HG02623 (cell line): ENCODE results near the gene SV2A.
"Not testable (repeated sequence)": the region's sequence is repeated elsewhere in the genome, so short reads cannot be mapped to it uniquely, and the experiment has no call there.

Experiments used
- ATAC-seq: cut with Tn5 transposase; IDR thresholded peaks from one replicate; pipeline ENCODE4 v1.9.1; 2021; ENCODE audit warnings: moderate library complexity; ENCODE audit not compliant: unreplicated experiment

SV2A gene, protein sequence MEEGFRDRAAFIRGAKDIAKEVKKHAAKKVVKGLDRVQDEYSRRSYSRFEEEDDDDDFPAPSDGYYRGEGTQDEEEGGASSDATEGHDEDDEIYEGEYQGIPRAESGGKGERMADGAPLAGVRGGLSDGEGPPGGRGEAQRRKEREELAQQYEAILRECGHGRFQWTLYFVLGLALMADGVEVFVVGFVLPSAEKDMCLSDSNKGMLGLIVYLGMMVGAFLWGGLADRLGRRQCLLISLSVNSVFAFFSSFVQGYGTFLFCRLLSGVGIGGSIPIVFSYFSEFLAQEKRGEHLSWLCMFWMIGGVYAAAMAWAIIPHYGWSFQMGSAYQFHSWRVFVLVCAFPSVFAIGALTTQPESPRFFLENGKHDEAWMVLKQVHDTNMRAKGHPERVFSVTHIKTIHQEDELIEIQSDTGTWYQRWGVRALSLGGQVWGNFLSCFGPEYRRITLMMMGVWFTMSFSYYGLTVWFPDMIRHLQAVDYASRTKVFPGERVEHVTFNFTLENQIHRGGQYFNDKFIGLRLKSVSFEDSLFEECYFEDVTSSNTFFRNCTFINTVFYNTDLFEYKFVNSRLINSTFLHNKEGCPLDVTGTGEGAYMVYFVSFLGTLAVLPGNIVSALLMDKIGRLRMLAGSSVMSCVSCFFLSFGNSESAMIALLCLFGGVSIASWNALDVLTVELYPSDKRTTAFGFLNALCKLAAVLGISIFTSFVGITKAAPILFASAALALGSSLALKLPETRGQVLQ

DNA sequence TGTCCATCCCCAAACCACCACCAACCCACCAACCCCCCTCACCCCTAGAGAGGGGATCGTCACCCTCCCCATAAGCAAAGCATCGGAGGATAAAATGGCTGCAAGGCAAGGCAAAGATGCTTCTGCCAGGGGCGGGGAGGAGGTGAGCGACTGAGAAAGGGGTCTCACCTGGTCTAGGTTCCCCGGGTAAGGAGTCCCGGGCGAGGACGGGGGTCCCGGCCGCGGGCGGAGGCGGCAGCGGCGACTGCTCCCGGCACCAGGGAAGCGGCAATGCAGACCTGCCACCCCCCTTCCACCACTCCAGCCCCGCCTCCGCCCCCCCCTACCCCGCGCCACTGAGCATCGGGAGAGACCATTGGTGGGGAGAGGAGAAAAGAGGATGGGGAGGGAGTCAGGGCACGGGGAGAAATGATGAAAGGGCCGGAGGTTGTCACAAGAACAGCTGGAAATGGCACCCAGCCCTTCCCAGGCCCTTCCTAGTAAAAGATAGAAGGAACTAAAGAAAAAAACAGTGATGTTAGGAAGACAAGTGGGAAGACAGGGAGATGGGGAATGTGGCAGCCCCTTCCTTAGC, at the start of gene SV2A:
Gene SV2A, minus strand, starts transcription at position 274 of the 574 bp plus-strand sequence. CDS start 4,004 bp downstream, outside the sequence.
- ATAC-seq = no peak

DNA sequence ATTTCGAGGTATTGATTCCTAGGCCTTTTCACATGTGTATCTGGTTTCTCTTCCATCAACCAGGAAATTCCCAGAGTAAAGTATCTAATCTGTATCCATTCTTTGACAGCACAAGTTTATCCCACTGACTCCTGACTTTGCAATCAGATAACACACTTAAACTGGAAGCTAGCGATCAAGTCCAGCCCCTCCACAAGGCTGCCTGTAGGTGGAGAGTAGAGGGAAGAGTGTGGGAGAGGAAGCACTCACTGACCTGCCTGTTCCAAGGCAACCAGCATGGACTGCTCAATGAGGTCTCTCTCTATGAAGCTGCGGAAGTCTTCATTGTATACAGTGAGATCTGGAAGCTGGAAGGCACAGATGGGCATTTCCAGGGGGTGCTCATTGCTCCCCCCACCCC, 49.4 kb upstream of the SV2A start:
- ATAC-seq = no peak

DNA sequence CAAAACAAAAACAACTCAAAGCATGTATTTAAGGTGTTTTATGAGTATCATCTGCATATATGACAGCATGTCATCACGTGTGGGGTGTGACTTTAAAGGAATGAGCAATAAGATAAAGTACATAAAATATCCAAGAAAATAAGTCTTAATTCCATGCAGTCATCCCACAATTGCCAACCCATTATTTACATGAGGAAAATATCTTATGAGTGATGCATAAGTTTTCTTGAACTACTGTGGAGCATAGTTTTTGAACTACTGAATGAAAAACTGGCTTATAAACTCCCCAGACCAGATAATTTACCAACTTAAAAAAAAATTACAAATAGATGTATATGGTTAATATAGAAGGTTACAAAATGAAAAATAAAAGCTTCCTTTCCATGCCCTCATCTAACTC, 48.8 kb upstream of the SV2A start:
- ATAC-seq = no peak

DNA sequence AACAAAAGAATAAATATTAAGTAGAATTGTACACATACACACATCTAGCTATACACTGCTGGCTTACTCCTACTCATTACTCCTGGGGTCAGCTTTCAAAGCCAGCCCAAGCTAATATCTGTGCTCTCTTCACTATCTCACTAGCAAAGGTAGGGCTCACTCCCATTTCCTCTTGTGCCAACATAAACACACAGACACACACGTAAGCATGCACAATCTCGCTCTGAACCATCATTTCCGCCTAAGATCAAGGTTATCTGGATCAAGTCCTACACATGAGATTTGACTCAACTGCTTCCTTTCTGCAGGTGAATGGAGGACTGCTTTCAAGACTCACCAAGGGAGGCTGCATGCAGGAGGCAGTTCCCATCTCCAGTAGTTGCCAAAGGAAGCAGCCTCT, 47.8 kb upstream of the SV2A start:
- no peak for ATAC-seq

DNA sequence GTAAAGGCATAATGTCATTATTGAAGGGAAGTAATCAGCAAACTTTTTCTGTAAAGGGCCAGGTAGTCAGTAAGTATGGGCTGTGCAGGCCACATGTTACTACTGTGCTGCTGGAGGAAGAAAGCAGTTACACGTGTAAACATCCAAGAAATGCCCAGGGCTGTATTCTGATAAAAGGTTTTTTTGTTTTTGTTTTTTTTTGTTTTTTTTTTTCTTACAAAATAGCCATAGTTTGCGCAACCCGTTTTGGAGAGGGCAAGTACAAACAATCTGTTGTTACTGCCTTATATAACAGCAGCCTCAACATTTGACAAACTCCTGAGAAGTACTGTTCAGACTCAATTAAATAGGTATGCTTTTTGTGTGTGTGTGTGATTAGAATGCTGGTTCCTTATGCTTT, 45.7 kb upstream of the SV2A start:
- ATAC-seq = no peak

DNA sequence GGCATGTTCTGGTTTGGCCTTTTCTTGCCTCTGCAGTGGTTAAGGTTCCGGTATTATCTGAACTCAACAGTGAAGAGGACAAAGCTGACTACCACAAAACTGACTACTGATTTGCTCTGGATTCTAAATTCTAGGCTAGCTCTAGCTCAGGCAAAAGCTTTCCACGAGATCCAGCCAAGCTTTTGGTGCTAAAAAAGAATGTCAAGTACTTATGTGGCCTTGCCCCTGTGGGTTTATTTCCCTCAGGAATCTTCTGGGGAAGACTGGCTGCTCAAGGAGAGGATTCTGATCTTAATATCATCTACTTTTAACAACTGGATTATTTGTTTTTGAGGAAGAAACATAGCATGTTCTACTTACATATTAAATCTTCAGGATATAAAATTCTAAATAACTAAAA, 45.1 kb upstream of the SV2A start:
- ATAC-seq = no peak

DNA sequence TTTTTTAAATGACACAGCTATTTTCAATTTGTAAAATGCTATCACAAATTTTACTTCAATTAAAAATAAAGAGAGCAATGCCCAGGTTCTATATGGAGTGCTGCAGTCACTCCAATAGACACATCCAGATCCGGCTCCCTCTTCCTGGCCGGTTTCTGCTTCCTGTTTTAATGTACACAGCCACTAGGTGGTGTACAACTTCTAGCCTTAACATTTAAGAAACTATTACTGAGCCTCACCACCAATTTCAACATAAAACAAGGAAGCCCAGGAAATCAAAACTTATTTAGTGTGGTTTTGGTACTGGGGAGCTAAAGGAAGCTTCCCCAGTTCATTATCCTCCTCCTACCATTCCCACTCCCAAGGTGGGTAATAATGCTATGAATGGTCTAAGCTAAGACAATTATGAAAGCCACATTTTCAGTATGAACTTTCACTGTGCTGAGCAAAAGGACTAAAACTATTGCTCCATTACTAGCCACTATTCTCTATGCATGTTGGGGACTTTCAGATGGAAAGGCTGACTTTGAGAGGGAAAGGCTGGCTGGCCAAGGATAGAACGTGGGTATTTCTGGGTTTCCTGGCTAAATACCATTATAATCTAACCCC, 44.5 kb upstream of the SV2A start:
- no peak for ATAC-seq

DNA sequence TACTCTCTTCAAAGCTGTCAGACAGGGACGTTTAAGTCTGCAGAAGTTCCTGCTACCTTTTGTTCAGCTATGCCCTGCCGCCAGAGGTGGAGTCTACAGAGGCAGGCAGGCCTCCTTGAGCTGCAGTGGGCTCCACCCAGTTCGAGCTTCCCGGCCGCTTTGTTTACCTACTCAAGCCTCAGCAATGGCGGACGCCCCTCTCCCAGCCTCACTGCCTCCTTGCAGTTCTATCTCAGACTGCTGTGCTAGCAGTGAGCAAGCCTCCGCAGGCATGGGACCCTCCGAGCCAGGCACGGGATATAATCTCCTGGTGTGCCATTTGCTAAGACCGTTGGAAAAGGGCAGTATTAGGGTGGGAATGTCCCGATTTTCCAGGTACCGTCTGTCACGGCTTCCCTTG, 39.9 kb upstream of the SV2A start:
- ATAC-seq = not testable (repeated sequence)

DNA sequence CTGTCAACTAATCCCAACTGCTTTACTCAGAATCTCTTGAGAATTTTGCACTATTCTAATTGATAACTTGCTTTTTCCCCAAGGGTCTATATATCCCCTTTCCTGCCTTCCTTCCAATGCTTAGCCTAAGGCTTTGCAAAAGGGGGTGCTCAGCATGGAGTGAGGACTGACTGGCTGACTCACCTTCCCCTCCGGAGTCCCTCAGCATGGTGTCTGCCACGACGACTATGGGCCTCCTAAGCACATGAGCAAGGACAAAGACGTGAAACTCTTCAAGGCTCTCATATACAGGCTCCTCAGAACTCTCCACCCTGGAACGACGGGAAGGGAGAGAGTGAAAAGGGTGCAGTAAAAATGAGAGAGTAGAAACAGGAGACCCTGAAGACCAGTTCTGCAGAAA, 32.3 kb upstream of the SV2A start:
- ATAC-seq = no peak

DNA sequence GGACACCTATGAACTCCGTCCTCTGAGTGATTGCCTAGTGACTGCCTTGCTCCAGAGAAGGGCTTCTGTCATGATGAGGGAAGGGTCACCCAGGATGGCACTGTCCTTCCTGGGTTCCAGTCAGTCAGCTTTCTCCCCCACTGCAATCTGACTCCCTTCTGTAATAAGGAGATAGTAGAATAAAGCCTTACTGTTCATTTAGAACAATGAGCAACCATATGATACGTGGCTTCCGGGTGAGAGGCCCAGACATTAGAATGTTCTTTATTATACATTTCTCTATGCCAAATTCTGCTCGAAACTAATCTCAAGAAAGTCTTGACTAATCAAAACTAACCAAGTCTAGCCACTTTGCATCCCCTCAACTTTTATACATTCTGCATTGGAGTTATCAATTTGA, 27.6 kb upstream of the SV2A start:
- no peak for ATAC-seq

DNA sequence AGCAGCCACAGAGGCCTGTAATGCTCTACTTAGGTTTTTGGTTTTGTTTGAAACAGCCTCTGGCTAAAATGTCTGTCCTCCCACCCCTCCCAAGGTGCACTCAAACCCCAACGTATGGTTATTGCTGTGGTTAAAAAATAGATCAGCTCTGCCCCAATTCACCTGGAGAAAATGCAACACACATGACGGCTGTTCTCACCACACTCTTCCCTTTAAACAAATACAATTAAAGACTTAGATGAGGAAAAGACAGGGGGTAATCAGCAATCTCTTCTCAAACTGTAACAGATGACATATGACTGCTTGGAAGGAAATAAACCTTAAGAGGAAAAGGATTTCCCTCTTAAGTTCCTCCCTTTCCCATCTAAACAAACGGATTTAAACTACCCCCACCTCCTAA, 25.2 kb upstream of the SV2A start:
- no peak for ATAC-seq

DNA sequence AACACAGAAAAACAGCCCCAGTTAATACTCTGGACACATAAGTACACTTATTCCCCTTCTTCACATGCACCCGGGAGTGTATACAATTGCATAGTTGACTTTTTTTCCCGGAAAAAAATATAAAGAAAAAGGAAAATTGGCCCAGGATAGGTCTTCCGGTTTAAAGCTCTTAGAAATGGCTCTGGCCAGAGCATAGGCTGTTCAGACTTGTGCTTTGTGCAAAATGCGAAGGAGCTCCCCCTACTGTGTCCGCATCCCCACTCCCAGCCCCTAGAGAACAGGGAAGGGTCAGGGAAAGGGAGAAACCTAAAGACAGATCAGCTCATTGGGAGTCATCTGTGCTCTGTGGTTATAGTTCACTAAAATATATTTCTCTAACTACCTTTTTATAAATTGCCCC, 24.6 kb upstream of the SV2A start:
- ATAC-seq = no peak

DNA sequence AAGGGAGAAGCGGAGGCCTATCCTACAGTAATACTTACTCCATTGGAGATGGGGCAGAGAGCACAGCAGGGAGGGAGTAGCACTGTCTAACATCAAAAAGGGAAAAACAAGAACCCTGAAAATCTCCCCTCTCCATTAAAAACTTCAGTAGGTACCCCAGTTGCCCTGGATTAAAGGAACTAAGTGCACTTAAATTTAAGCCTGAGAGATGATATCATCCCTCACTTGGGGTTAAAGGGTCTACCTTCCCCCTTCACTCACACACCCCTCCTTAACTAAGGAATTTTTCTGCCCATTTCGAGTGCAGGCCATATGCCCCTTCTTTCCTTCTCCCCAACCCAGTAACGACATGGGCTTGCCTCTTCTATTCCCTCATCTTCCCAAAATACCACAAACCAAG, 22.8 kb upstream of the SV2A start:
- no peak for ATAC-seq

DNA sequence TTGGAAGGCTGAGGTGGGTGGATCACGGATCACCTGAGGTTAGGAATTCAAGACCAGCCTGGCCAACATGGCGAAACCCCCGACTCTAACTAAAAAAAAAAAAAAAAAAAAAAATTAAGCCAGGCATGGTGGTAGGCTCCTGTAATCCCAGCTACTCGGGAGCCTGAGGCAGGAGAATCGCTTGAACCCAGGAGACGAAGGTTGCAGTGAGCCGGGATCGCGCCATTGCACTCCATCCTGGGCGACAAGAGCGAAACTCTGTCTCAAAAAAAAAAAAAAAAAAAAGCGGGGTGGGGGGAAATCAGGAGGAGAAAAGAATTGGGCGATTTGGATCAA, 21.0 kb upstream of the SV2A start:
- ATAC-seq = not testable (repeated sequence)

DNA sequence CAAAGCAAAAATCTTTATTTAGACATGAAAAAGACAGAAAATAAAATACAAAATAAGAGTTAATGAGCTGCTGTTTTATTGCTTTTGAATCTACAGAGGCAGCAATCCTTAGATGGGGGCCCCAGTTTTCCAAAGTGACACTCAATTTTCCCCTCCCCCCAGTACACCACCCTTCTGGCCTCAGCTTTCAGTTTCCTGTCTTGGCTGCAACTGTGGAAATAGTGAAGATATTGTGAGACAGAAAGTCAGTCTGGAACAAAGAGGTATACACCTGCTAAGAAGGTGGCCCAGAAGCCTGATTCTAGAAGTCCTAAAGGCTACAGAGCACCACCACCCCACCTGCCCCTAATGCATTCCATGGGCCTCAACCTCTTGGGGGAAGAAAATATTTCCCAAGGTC, 20.1 kb upstream of the SV2A start:
- no peak for ATAC-seq

DNA sequence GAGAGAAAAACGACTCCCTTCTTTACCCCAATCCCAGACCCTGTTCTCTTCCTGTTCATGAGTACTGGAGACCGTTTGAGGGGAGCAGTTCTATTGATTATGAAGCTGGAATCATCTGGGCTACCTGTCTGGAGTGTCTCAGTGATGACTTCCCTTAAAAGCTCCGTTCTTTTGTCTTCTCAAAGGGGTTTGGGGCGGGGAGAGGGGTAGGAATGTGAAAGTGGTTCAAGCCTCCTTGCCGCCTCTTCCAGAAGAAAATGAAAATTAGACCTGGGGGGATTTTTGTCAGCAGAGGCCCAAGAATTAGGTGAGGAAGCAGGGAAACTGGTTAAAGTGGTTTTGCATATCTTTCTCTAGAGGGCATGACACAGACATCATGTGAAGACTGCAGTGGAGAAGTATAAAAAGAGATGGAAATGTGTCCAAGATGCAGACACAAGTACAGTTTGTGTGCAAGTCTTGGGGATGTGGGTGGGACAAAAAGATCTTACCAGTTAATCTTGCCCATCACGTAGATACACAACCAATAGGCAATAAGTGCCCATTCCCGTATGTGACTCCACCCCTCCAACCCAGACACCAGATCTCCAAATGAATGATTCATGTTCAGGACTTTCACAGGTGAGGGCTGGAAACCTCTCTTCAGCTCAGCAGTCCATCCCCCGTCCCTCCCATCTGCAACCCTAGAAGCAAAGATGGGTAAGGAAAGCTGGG, 19.5 kb upstream of the SV2A start:
- ATAC-seq = no peak

DNA sequence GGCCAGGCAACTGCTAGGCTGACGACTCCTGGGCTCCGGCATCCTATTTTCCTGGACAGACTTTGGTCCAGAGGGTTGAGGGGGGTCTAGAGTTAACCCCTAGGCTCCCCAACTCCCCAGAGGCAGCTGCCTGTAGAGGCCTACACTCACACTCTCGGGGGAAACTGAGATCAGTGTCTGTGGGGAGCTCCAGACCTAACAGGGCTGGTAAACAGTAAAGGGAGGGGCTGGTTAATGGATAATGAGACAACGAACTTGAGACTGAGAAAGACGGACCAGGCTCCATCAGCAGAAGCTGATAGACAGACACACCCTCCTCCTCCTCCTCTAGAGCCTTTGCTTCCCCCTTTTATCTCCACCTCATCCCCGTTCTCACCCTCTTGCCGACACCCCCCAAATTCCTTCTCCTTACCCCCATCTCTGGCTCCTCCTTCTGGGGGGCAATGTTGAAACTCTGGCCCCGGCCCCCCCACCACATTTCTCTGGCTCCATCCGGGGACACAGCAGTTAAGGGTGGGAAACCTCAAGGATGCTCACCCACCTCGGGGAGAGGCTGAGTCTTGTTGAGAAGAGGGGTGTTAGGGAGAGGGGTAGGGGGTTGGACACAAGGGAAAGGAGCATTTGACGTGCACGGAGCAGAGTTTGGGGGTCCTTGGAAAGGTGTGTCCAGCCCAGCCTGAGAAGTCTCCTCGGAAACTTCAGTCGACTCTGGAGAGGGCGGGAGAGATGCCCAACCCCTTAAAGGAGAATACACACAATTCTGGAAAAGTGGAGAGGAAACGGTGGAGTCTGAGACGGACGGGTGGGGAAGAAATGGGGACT, 18.7 kb upstream of the SV2A start, which contains the start of gene MTMR11:
Gene MTMR11, minus strand, starts transcription at position 710 of the 822 bp plus-strand sequence. Its CDS starts 232 bp downstream, at position 478.
- no peak for ATAC-seq

DNA sequence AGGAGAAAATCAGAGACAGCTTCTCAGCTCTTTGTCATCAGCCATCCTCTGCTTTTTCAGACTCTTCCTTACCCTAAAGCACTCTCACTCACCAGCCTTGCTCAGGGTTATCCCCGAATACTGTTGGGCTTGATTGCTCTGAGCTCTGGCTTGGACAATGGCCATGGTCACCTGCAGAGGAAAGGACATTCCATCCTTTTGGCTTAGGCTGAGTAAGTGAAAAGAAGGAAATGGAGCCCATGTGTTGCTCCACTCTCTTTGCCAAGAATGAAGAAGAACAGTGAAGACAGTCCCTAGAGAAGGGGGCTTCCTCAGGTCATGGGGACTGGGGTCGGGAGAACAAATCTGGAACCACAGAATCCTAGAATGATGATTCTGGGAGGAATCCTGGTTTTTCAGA, 16.7 kb upstream of the SV2A start:
- ATAC-seq = no peak

DNA sequence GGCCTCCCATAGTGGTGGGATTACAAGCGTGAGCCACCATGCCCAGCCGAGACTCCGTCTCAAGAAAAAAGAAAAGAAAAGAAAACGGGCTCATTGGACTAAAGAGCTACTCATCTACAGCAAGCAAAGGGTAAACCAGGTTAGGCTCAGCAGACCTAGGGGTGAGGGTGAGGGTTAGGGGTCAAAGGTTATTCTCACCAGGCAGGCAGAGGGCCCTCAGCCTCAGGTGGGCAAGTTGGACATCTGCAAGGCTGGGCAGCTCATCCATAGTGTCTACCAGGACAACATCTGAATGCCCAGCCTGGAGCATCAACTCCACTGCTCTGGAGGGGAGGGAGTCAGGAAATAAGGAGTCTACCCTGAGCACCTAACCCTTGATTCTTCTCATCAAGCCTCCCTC, 15.6 kb upstream of the SV2A start:
- no peak for ATAC-seq

DNA sequence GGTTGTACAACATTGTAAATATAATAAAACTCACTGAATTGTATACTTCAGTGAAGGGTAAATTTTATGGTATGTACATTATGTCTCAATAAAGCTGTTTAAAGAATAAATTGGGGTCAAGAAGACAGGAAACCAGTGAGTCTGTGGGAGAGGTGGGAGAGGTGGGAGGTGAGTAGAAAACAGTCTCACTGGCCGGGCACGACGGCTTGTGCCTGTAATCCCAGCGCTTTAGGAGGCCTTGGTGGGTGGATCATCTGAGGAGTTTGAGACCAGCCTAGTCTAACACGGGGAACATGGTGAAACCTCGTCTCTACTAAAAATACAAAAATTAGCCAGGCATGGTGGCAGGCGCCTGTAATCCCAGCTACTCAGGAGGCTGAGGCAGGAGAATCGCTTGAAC, 14.8 kb upstream of the SV2A start:
- no peak for ATAC-seq
